ENCODE data around the gene RAB10. TPM values are rescaled to one million over a fixed set of nuclear protein-coding genes. Genes with fewer than 3 reads are reported as not detected.

Gene RAB10
- total and polyA plus RNA-seq, 2 of the 13 experiments (the other 11 are each of a cell fraction or from before 2014, with no cell fraction given), result 48.2 to 120 TPM

GRCh38 chr2:26010943-26011342 is 22.9 kb upstream of the RAB10 start (continued):
- TF ChIP-seq SATB2 (CRISPR knock-in tag; IDR thresholded peaks at IDR 0.05), result no peak
- TF ChIP-seq ATF2 (CRISPR knock-in tag; IDR thresholded peaks at IDR 0.05), result no peak
- TF ChIP-seq THRA (CRISPR knock-in tag; IDR thresholded peaks at IDR 0.05; ENCODE audit: borderline replicate concordance), result no peak
- TF ChIP-seq MEF2D (CRISPR knock-in tag; IDR thresholded peaks at IDR 0.05), result no peak
- TF ChIP-seq STAG1 (CRISPR knock-in tag; IDR thresholded peaks at IDR 0.05), result peak; percentile 42; the same call in 1 of the 2 replicates
- no peak for TF ChIP-seq SP4 (CRISPR knock-in tag; IDR thresholded peaks at IDR 0.05)
- TF ChIP-seq CSRNP1 (CRISPR knock-in tag; IDR thresholded peaks at IDR 0.05), result no peak
- TF ChIP-seq ZNF597 (CRISPR knock-in tag; IDR thresholded peaks at IDR 0.05), result no peak
- no peak for TF ChIP-seq ZNF879 (CRISPR knock-in tag; IDR thresholded peaks at IDR 0.05)
- no peak for TF ChIP-seq ZNF660 (CRISPR knock-in tag; IDR thresholded peaks at IDR 0.05; ENCODE audit: borderline replicate concordance, low read depth)
- no peak for TF ChIP-seq PRDM4 (CRISPR knock-in tag; IDR thresholded peaks at IDR 0.05; ENCODE audit: borderline replicate concordance)
- no peak for TF ChIP-seq ZNF136 (CRISPR knock-in tag; IDR thresholded peaks at IDR 0.05; ENCODE audit: low read depth)
- no peak for TF ChIP-seq MEIS2 (CRISPR knock-in tag; IDR thresholded peaks at IDR 0.05)
- TF ChIP-seq ATAD3A (CRISPR knock-in tag; IDR thresholded peaks at IDR 0.05), result no peak
- TF ChIP-seq ZBTB49 (CRISPR knock-in tag; IDR thresholded peaks at IDR 0.05; ENCODE audit: borderline replicate concordance), result no peak
- TF ChIP-seq STAT6 (CRISPR knock-in tag; IDR thresholded peaks at IDR 0.05; ENCODE audit: borderline replicate concordance), result no peak
- no peak for TF ChIP-seq POLR2A (IDR thresholded peaks at IDR 0.05; ENCODE audit: insufficient read depth in 1 of 2, low read depth in 2 of 2, low read length in 2 of 2)

Measured in HepG2 (cell line).